HCT116 (cell line): ENCODE data around the gene VCX3B. TPM values are rescaled to one million over a fixed set of nuclear protein-coding genes. Genes with fewer than 3 reads are reported as not detected.
"Not testable (repeated sequence)": the region's sequence is repeated elsewhere in the genome, so short reads cannot be mapped to it uniquely, and the experiment has no call there.

ENCODE experiments used
- ATAC-seq: fragments of 200-7000 bp; cut with Tn5 transposase; 2 replicates; pipeline ENCODE4 v1.9.1; 2020; ENCODE audit warnings: mild to moderate bottlenecking, moderate library complexity
- Bru-seq: library from RNA; stranded (reverse); fragments of 400-500 nt; gene quantifications from one replicate; lab custom pipeline; 2021; lab: Mats Ljungman, UMichigan
- BruChase-seq, 2 experiments: library from RNA; stranded (reverse); fragments of 400-500 nt; gene quantifications; one replicate each; lab custom pipeline; 2021; lab: Mats Ljungman, UMichigan
- BruUV-seq: library from RNA; stranded (reverse); fragments of 400-500 nt; replicated peaks from 2 replicates; lab custom pipeline; 2021; lab: Mats Ljungman, UMichigan
- CTCF ChIA-PET: fragments of 300-600 bp; sonication (Branson Sonifier 250); formaldehyde crosslinking; loops from one replicate; lab custom pipeline; 2021; ENCODE audit warnings: antibody characterized with exemption; lab: Charles Lee
- POLR2A ChIA-PET: fragments of 300-600, 350-600 bp; sonication (Branson Sonifier 250); formaldehyde crosslinking; loops from one replicate; lab custom pipeline; 2021; ENCODE audit warnings: antibody characterized with exemption; lab: Charles Lee
- RAD21 ChIA-PET, 2 experiments: fragments of 300-600 bp; sonication (Branson Sonifier 250); formaldehyde crosslinking; loops; one replicate each; lab custom pipeline; 2023; ENCODE audit warnings: low total read pairs in 2 of 2; ENCODE audit not compliant: uncharacterized antibody in 2 of 2, unreplicated experiment in 2 of 2, low non-redundant PET in 1 of 2; lab: Charles Lee
- DNase-seq: peaks from one replicate; pipeline ENCODE4 v3.0.0-alpha.2; 2010; ENCODE audit warnings: low read depth, low spot score
- H2AFZ ChIP-seq: fragments of 200-600 bp; shearing (Covaris generic), sonication (generic); 2 replicates; pipeline ENCODE4 v1.6.1; 2017; ENCODE audit warnings: low read depth, mixed run types, mixed read lengths, antibody characterized with exemption, low read length; ENCODE audit not compliant: poor library complexity, severe bottlenecking
- H3K27ac ChIP-seq: 2 replicates; pipeline ENCODE4 v1.5.1; 2012; ENCODE audit warnings: low read depth, low read length
- H3K27me3 ChIP-seq: fragments of 200-600 bp; sonication (generic); 2 replicates; pipeline ENCODE4 v1.6.1; 2016; ENCODE audit warnings: mixed run types, low read length, mixed read lengths; ENCODE audit not compliant: insufficient read depth
- H3K36me3 ChIP-seq, 2 experiments: fragments of 200-500 bp in 1 of 2; fragments of 200-600 bp in 1 of 2; sonication (Bioruptor generic) in 1 of 2; sonication (generic) in 1 of 2; 2 replicates each; pipeline versions ENCODE4 v1.5.1 to v1.6.1; 2014 to 2016; ENCODE audit warnings: low read length in 2 of 2, inconsistent platforms in 1 of 2, mixed read lengths in 1 of 2, mixed run types in 1 of 2; ENCODE audit not compliant: insufficient read depth in 2 of 2, control insufficient read depth in 1 of 2
- H3K4me1 ChIP-seq, 2 experiments: fragments of 200-600 bp in 1 of 2; sonication (generic) in 1 of 2; 2 replicates each; pipeline versions ENCODE4 v1.5.1 to v1.6.1; 2012 to 2017; ENCODE audit warnings: low read length in 2 of 2, inconsistent platforms in 1 of 2, mild to moderate bottlenecking in 1 of 2, mixed read lengths in 1 of 2, mixed run types in 1 of 2, moderate library complexity in 1 of 2; ENCODE audit not compliant: insufficient read depth in 2 of 2, control insufficient read depth in 1 of 2
- H3K4me2 ChIP-seq: fragments of 200-600 bp; sonication (generic); 2 replicates; pipeline ENCODE4 v1.6.1; 2017; ENCODE audit warnings: mixed run types, low read length, mixed read lengths
- H3K4me3 ChIP-seq, 2 experiments: fragments of 200-600 bp in 1 of 2; sonication (generic) in 1 of 2; replicated peaks in 1 of 2; 2 replicates each; pipeline ENCODE4 v1.5.1; 2011 to 2016; ENCODE audit warnings: low read length in 2 of 2, control low read depth in 1 of 2, low read depth in 1 of 2, mild to moderate bottlenecking in 1 of 2, mixed read lengths in 1 of 2, mixed run types in 1 of 2
- H3K79me2 ChIP-seq: fragments of 200-600 bp; sonication (generic); 2 replicates; pipeline ENCODE4 v1.6.1; 2017; ENCODE audit warnings: mild to moderate bottlenecking, mixed run types, low read length, moderate library complexity, mixed read lengths; ENCODE audit not compliant: insufficient read depth
- H3K9ac ChIP-seq: fragments of 200-600 bp; sonication (generic); 2 replicates; pipeline ENCODE4 v1.6.1; 2016; ENCODE audit warnings: low read length, mixed read lengths
- H3K9me2 ChIP-seq: fragments of 200-600 bp; sonication (generic), shearing (Covaris generic); 2 replicates; pipeline ENCODE4 v1.6.1; 2017; ENCODE audit warnings: mixed run types, mild to moderate bottlenecking, moderate library complexity; ENCODE audit not compliant: insufficient read depth
- H3K9me3 ChIP-seq, 2 experiments: fragments of 200-500 bp in 1 of 2; fragments of 200-600 bp in 1 of 2; sonication (Bioruptor generic) in 1 of 2; sonication (generic) in 1 of 2; 2 replicates each; pipeline ENCODE4 v1.6.1; 2014 to 2017; ENCODE audit warnings: low read length in 2 of 2, mixed read lengths in 2 of 2, inconsistent platforms in 1 of 2, low read depth in 1 of 2, mild to moderate bottlenecking in 1 of 2, mixed run types in 1 of 2, moderate library complexity in 1 of 2; ENCODE audit not compliant: control insufficient read depth in 1 of 2, insufficient read depth in 1 of 2
- H4K20me1 ChIP-seq: fragments of 200-600 bp; sonication (generic), shearing (Covaris generic); 2 replicates; pipeline ENCODE4 v1.6.1; 2017; ENCODE audit warnings: mixed run types, mild to moderate bottlenecking, moderate library complexity; ENCODE audit not compliant: insufficient read depth
- CEBPB ChIP-seq: IDR thresholded peaks from 2 replicates; pipeline ENCODE4 v1.6.1; 2012; ENCODE audit warnings: low read depth
- EZH2 ChIP-seq: fragments of 200-600 bp; sonication (generic); IDR thresholded peaks from 2 replicates; pipeline ENCODE4 v1.6.1; 2017; ENCODE audit warnings: antibody characterized with exemption, mixed run types
- EZH2phosphoT487 ChIP-seq: fragments of 200-600 bp; IDR thresholded peaks from 2 replicates; pipeline ENCODE4 v1.6.1; 2018; ENCODE audit warnings: antibody characterized with exemption, borderline replicate concordance
- POLR2A ChIP-seq: IDR thresholded peaks from 2 replicates; pipeline ENCODE4 v1.7.0; 2011; ENCODE audit warnings: borderline replicate concordance; ENCODE audit not compliant: insufficient read depth, insufficient read length; ENCODE audit errors: extremely low read depth
- POLR2AphosphoS5 ChIP-seq: IDR thresholded peaks from 2 replicates; pipeline ENCODE4 v1.6.1; 2011; ENCODE audit warnings: mild to moderate bottlenecking, low read depth, low read length, moderate library complexity
- SRF ChIP-seq: IDR thresholded peaks from 2 replicates; pipeline ENCODE4 v1.6.1; 2012; ENCODE audit warnings: low read depth
- ZFX ChIP-seq: fragments of 450-650 bp; IDR thresholded peaks from 2 replicates; pipeline ENCODE4 v1.6.1; 2017
- ZNF274 ChIP-seq: fragments of 200-500 bp; sonication (Bioruptor generic); IDR thresholded peaks from 2 replicates; pipeline ENCODE4 v1.6.1; 2014; ENCODE audit warnings: mild to moderate bottlenecking, low read depth, low read length, inconsistent platforms
- intact Hi-C: fragments of 100-400 bp; cut with micrococcal nuclease; formaldehyde crosslinking; loops from 2 replicates; pipeline ENCODE4 v1.10.0; 2022
- long read RNA-seq: library from polyadenylated mRNA; unstranded; transcript quantifications from one replicate; pipeline ENCODE4 v2.0.0, GENCODE V29; 2021; ENCODE audit not compliant: unreplicated experiment
- polyA plus RNA-seq: library from polyadenylated mRNA; unstranded; fragments of >200 nt; gene quantifications from 2 replicates; pipeline ENCODE4 v1.2.1, GENCODE V29; 2012; ENCODE audit warnings: missing spikeins
- total RNA-seq: library from RNA; stranded (reverse); gene quantifications from one replicate; pipeline ENCODE4 v1.2.1, GENCODE V29; 2021; ENCODE audit not compliant: unreplicated experiment
- TF ChIP-seq, protein P1 (sequence below): IDR thresholded peaks from 2 replicates; pipeline ENCODE4 v1.6.1; 2011; ENCODE audit warnings: mild to moderate bottlenecking, low read length, moderate library complexity; ENCODE audit not compliant: insufficient replicate concordance; ENCODE audit errors: extremely low read depth
- TF ChIP-seq, protein P2 (sequence below): IDR thresholded peaks from 2 replicates; pipeline ENCODE4 v1.6.1; 2012
- TF ChIP-seq, protein P3 (sequence below): IDR thresholded peaks from 2 replicates; pipeline ENCODE4 v1.6.1; 2012; ENCODE audit warnings: low read depth
- TF ChIP-seq, protein P4 (sequence below): IDR thresholded peaks from 2 replicates; pipeline ENCODE4 v1.6.1; 2012

The VCX3B gene
- total RNA-seq: not detected
- not detected in 2 replicates for polyA plus RNA-seq
- not detected for Bru-seq, nascent RNA
- BruChase-seq, experiment 1, labeled RNA remaining after a 6-hour chase: percentile 38 among the genes with signal in this experiment
- BruChase-seq, experiment 2, labeled RNA remaining after a 2-hour chase: not detected
- long read RNA-seq: 0 reads

DNA sequence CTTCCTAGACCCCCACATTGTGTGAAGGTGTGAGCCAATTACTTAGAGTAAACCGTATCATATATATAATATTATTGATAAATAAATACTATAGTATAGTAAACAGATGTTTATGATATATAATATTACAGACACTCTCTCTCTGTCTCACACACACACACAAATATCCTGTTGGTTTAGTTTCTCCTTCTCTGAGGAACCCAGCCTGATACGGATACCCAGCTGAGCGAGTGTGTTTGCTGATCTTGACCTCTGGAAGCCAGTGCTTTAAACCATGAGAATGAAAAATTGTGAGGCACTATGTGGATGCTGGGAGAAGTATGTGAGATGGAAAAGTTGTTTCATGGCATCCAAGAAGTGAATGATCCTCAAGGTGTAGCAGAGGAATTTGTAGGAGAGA is at the start of gene VCX3B:
TSS of gene VCX3B (plus strand) at position 301 of the 400 bp plus-strand sequence. CDS start 621 bp downstream, outside the sequence.
- RAD21 ChIA-PET, H2AFZ ChIP-seq, H3K4me2 ChIP-seq, CTCF ChIA-PET, H3K9ac ChIP-seq, intact Hi-C loops, POLR2A ChIA-PET, H3K9me2 ChIP-seq, H3K36me3 ChIP-seq, DNase-seq, ATAC-seq, H3K27me3 ChIP-seq, H3K4me1 ChIP-seq, H3K27ac ChIP-seq, H3K4me3 ChIP-seq, H3K79me2 ChIP-seq, BruUV-seq, H3K9me3 ChIP-seq, H4K20me1 ChIP-seq: not testable (repeated sequence)

DNA sequence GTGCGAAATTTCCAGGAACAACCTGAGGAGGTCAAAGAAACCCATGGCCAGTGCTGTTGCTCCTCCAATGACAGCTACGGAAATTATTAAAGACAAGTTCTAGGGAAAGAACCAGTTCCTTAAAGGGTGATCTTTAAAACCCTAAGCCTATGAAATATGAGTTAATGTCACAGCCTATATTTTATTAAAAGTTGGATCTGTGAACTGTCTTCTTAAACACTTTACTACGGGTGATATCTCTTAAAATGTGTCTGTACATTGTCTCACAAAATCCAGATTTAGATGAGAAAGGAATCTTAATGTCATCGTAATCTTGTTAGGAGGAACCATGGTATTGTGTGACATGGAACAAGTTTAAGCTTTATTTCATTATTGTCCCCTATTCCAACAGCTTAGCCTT is 46.3 kb upstream of the VCX3B start:
- Histone ChIP-seq H3K9me2 (no peaks in the 10 kb centered on the region), H3K4me3 (no peak overlapping the region), H3K27me3 (no peaks in the 10 kb centered on the region), H4K20me1 (no peaks in the 10 kb centered on the region), H3K4me2 (no peak overlapping the region), H3K27ac (no peak overlapping the region), H2AFZ (no peak overlapping the region), H3K36me3 (no peaks in the 10 kb centered on the region), H3K9ac (no peak overlapping the region), H3K4me1 (no peaks in the 10 kb centered on the region), H3K79me2 (no peaks in the 10 kb centered on the region), H3K9me3 (no peaks in the 10 kb centered on the region)
- ChIA-PET CTCF (no interaction called here), POLR2A (no interaction called here), RAD21 (no interaction called here)
- BruUV-seq: no TSS peak
- no peak for DNase-seq
- intact Hi-C loops: no loop called here
- TF ChIP-seq EZH2: no peak
- TF ChIP-seq CEBPB: no peak
- no peak for TF ChIP-seq ZNF274
- no peak for TF ChIP-seq ZFX
- no peak for TF ChIP-seq POLR2A
- no peak for TF ChIP-seq SRF
- TF ChIP-seq, protein P1, sequence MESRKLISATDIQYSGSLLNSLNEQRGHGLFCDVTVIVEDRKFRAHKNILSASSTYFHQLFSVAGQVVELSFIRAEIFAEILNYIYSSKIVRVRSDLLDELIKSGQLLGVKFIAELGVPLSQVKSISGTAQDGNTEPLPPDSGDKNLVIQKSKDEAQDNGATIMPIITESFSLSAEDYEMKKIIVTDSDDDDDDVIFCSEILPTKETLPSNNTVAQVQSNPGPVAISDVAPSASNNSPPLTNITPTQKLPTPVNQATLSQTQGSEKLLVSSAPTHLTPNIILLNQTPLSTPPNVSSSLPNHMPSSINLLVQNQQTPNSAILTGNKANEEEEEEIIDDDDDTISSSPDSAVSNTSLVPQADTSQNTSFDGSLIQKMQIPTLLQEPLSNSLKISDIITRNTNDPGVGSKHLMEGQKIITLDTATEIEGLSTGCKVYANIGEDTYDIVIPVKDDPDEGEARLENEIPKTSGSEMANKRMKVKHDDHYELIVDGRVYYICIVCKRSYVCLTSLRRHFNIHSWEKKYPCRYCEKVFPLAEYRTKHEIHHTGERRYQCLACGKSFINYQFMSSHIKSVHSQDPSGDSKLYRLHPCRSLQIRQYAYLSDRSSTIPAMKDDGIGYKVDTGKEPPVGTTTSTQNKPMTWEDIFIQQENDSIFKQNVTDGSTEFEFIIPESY: no peak
- TF ChIP-seq EZH2phosphoT487: no peak
- TF ChIP-seq POLR2AphosphoS5: no peak
- TF ChIP-seq, protein P2, sequence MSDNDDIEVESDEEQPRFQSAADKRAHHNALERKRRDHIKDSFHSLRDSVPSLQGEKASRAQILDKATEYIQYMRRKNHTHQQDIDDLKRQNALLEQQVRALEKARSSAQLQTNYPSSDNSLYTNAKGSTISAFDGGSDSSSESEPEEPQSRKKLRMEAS: no peak
- TF ChIP-seq, protein P3, sequence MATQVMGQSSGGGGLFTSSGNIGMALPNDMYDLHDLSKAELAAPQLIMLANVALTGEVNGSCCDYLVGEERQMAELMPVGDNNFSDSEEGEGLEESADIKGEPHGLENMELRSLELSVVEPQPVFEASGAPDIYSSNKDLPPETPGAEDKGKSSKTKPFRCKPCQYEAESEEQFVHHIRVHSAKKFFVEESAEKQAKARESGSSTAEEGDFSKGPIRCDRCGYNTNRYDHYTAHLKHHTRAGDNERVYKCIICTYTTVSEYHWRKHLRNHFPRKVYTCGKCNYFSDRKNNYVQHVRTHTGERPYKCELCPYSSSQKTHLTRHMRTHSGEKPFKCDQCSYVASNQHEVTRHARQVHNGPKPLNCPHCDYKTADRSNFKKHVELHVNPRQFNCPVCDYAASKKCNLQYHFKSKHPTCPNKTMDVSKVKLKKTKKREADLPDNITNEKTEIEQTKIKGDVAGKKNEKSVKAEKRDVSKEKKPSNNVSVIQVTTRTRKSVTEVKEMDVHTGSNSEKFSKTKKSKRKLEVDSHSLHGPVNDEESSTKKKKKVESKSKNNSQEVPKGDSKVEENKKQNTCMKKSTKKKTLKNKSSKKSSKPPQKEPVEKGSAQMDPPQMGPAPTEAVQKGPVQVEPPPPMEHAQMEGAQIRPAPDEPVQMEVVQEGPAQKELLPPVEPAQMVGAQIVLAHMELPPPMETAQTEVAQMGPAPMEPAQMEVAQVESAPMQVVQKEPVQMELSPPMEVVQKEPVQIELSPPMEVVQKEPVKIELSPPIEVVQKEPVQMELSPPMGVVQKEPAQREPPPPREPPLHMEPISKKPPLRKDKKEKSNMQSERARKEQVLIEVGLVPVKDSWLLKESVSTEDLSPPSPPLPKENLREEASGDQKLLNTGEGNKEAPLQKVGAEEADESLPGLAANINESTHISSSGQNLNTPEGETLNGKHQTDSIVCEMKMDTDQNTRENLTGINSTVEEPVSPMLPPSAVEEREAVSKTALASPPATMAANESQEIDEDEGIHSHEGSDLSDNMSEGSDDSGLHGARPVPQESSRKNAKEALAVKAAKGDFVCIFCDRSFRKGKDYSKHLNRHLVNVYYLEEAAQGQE: no peak
- TF ChIP-seq, protein P4, sequence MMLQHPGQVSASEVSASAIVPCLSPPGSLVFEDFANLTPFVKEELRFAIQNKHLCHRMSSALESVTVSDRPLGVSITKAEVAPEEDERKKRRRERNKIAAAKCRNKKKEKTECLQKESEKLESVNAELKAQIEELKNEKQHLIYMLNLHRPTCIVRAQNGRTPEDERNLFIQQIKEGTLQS: no peak
- no peak for ATAC-seq
